A549 (cell line): Measurements from ENCODE around the gene CPAMD8. TPM values are rescaled to one million over a fixed set of nuclear protein-coding genes. Genes with fewer than 3 reads are reported as not detected.
A peak's percentile ranks its signal among the peaks of the same experiment; 100 is the strongest.

Experiments used
- ATAC-seq, 2 experiments: fragments of 200-7000 bp in 1 of 2; fragments of >200 bp in 1 of 2; cut with Nextera tagmentation in 1 of 2; cut with Tn5 transposase in 1 of 2; 3 replicates each; pipeline versions ENCODE4 v1.8.0 to v1.9.1; 2018 to 2020; ENCODE audit warnings: mild to moderate bottlenecking in 1 of 2, moderate library complexity in 1 of 2
- CTCF ChIA-PET: fragments of 300-600 bp; sonication (Branson Sonifier 250); formaldehyde crosslinking; extraction: SDS; loops from one replicate; lab custom pipeline; 2021; ENCODE audit warnings: antibody characterized with exemption, inconsistent platforms; lab: Yijun Ruan, JAX
- POLR2A ChIA-PET: fragments of 350-600 bp; formaldehyde crosslinking; extraction: SDS; loops from one replicate; lab custom pipeline; 2021; ENCODE audit warnings: antibody characterized with exemption, inconsistent platforms; lab: Yijun Ruan, JAX
- DNase-seq, 2 experiments: peaks; one replicate each; pipeline versions ENCODE4 v3.0.0 to v3.0.0-alpha.2; 2011 to 2016; ENCODE audit warnings: low read depth in 1 of 2, low spot score in 1 of 2
- FAIRE-seq: peaks from 2 replicates; lab custom pipeline; 2011; peaks lifted over from hg19 to GRCh38; lab: Jason Lieb, UNC
- H3K27ac ChIP-seq, 2 experiments: fragments of >200 bp; sonication (Bioruptor Twin); formaldehyde crosslinking; 3 replicates each; pipeline ENCODE4 v1.5.1; 2016 to 2017
- H3K4me1 ChIP-seq: fragments of >200 bp; sonication (Bioruptor Twin); formaldehyde crosslinking; 3 replicates; pipeline ENCODE4 v1.6.1; 2016
- H3K4me2 ChIP-seq: fragments of >200 bp; sonication (Bioruptor Twin); formaldehyde crosslinking; 3 replicates; pipeline ENCODE4 v1.6.1; 2016
- H3K4me3 ChIP-seq: fragments of >200 bp; sonication (Bioruptor Twin); formaldehyde crosslinking; 3 replicates; pipeline ENCODE4 v1.5.1; 2016
- H3K9me3 ChIP-seq: fragments of >200 bp; sonication (Bioruptor Twin); formaldehyde crosslinking; 3 replicates; pipeline ENCODE4 v1.6.1; 2016
- BHLHE40 ChIP-seq: IDR thresholded peaks from 2 replicates; pipeline ENCODE4 v1.6.1; 2012; ENCODE audit warnings: low read depth, low read length, inconsistent platforms
- CEBPB ChIP-seq, 2 experiments: fragments of >200 bp in 1 of 2; sonication (Bioruptor Twin) in 1 of 2; formaldehyde crosslinking in 1 of 2; IDR thresholded peaks; 2 replicates each; pipeline ENCODE4 v1.6.1; 2012 to 2016
- EHMT2 ChIP-seq: fragments of 200-600 bp; sonication (generic); IDR thresholded peaks from 2 replicates; pipeline ENCODE4 v1.6.1; 2016; ENCODE audit warnings: antibody characterized with exemption, low read depth, mild to moderate bottlenecking, moderate library complexity
- ESRRA ChIP-seq: fragments of 150-350 bp; IDR thresholded peaks from 2 replicates; pipeline ENCODE4 v1.6.1; 2014; ENCODE audit warnings: mild to moderate bottlenecking, low read length, borderline replicate concordance
- HDAC2 ChIP-seq: fragments of 200-600 bp; sonication (generic); IDR thresholded peaks from 2 replicates; pipeline ENCODE4 v1.6.1; 2016
- HOXA7 ChIP-seq: fragments of 250-450 bp; sonication (Bioruptor Pico); IDR thresholded peaks from 2 replicates; pipeline ENCODE4 v1.5.0; 2020; ENCODE audit warnings: mild to moderate bottlenecking, moderate library complexity
- KDM5A ChIP-seq: fragments of 200-600 bp; sonication (generic); IDR thresholded peaks from 2 replicates; pipeline ENCODE4 v1.6.1; 2016; ENCODE audit warnings: antibody characterized with exemption, mild to moderate bottlenecking
- MAFK ChIP-seq: fragments of 450-650 bp; IDR thresholded peaks from 2 replicates; pipeline ENCODE4 v1.6.1; 2014; ENCODE audit not compliant: partially characterized antibody
- MAX ChIP-seq: IDR thresholded peaks from 2 replicates; pipeline ENCODE4 v1.6.1; 2012
- MAZ ChIP-seq: fragments of 150-350 bp; IDR thresholded peaks from 2 replicates; pipeline ENCODE4 v1.6.1; 2014; ENCODE audit warnings: antibody characterized with exemption, low read depth, low read length, borderline replicate concordance
- NR3C1 ChIP-seq: fragments of >200 bp; sonication (Bioruptor Twin); formaldehyde crosslinking; IDR thresholded peaks from 3 replicates; pipeline ENCODE4 v1.6.1; 2017
- PBX3 ChIP-seq: IDR thresholded peaks from 2 replicates; pipeline ENCODE4 v1.6.1; 2012
- RAD21 ChIP-seq, 2 experiments: fragments of >200 bp in 1 of 2; sonication (Bioruptor Twin) in 1 of 2; formaldehyde crosslinking in 1 of 2; IDR thresholded peaks in 1 of 2; conservative IDR thresholded peaks in 1 of 2; 2 replicates in 1 of 2; 3 replicates in 1 of 2; pipeline ENCODE4 v1.6.1; 2012 to 2018; ENCODE audit warnings: inconsistent platforms in 1 of 2
- RCOR1 ChIP-seq: fragments of 150-350 bp; IDR thresholded peaks from 2 replicates; pipeline ENCODE4 v1.6.1; 2014; ENCODE audit warnings: antibody characterized with exemption, low read length, low read depth
- REST ChIP-seq: fragments of 200-600 bp; sonication (generic); IDR thresholded peaks from 2 replicates; pipeline ENCODE4 v1.6.1; 2016; ENCODE audit warnings: antibody characterized with exemption, mild to moderate bottlenecking, moderate library complexity
- SREBF2 ChIP-seq: fragments of 450-650 bp; IDR thresholded peaks from 2 replicates; pipeline ENCODE4 v1.6.1; 2014; ENCODE audit warnings: mild to moderate bottlenecking, moderate library complexity
- TP53 ChIP-seq: fragments of 250-450 bp; sonication (Bioruptor Pico); IDR thresholded peaks from 2 replicates; pipeline ENCODE4 v1.5.0; 2021; ENCODE audit warnings: mild to moderate bottlenecking, moderate library complexity
- ZNF302 ChIP-seq: fragments of 250-450 bp; sonication (Bioruptor Pico); IDR thresholded peaks from 2 replicates; pipeline ENCODE4 v1.9.0; 2021; ENCODE audit warnings: inconsistent platforms, mild to moderate bottlenecking, moderate library complexity
- WGBS: methylation state at CpG from one replicate; pipeline ENCODE4 v1.1.6; 2017; ENCODE audit errors: missing lambda C conversion rate; 5-methylcytosine and 5-hydroxymethylcytosine counted together
- polyA plus RNA-seq, 4 experiments: library from polyadenylated mRNA; depleted of rRNA in 3 of 4; stranded (reverse); fragments of >200 nt; fragmentation: RNase III in 1 of 4; extraction: RNeasy Plus Mini Kit Qiagen cat#74134 plus additional on column Dnase treatment in 1 of 4; gene quantifications; 2 replicates in 3 of 4; 3 replicates in 1 of 4; pipeline ENCODE4 v1.2.3, GENCODE V29; 2011 to 2017

Gene CPAMD8
- polyA plus RNA-seq, 2 of the 4 experiments (the other 2 are of a cell fraction), result 0.03 TPM; not detected in 1

- TF ChIP-seq MAZ, result no peak
- TF ChIP-seq HDAC2, result no peak
Observed at GRCh38 chr19:16883522-16883921, 143.1 kb downstream of the CPAMD8 start (continued).

- no peaks in the 10 kb centered on the region for H3K4me1 ChIP-seq
- FAIRE-seq, result no peak
- ChIA-PET POLR2A (no interaction called here), CTCF (no interaction called here)
- no peak for ATAC-seq
- 79% methylated on average over 3 of the region's 3 CpGs for WGBS
- DNase-seq, result peak in 1 of 2 experiments; percentile 53
- no peak overlapping the region for H3K4me3 ChIP-seq
- H3K9me3 ChIP-seq, result peaks cover 28% of the 10 kb centered on the region
- H3K4me2 ChIP-seq, result no peak overlapping the region
- TF ChIP-seq NR3C1 (no peak), REST (no peak), SREBF2 (no peak), KDM5A (no peak), PBX3 (no peak), CEBPB (IDR thresholded peaks at IDR 0.05) (no peak), RCOR1 (no peak), HOXA7 (no peak), TP53 (no peak), EHMT2 (no peak), ZNF302 (no peak), MAX (no peak)
- TF ChIP-seq, all 56 proteins: peak for 0
- no peak overlapping the region for H3K27ac ChIP-seq
Observed at GRCh38 chr19:16882146-16882545, 144.5 kb downstream of the CPAMD8 start.

GRCh38 chr19:16880884-16881554 is 145.6 kb downstream of the CPAMD8 start:
- WGBS, result 84% methylated on average over 5 of the region's 8 CpGs
- no peak for FAIRE-seq
- CTCF ChIA-PET, result no interaction called here

More at GRCh38 chr19:16880884-16881554, 145.6 kb downstream of the CPAMD8 start:
- Histone ChIP-seq H3K9me3 (peaks cover 28% of the 10 kb centered on the region), H3K4me1 (no peaks in the 10 kb centered on the region), H3K4me3 (no peak overlapping the region), H3K27ac (no peak overlapping the region), H3K4me2 (no peak overlapping the region)
- no peak for ATAC-seq
- TF ChIP-seq RAD21 (conservative IDR thresholded peaks at IDR 0.05 in 1 of 2, IDR thresholded peaks at IDR 0.05 in 1 of 2) (no peak), BHLHE40 (no peak), MAFK (no peak), ESRRA (no peak), CEBPB (IDR thresholded peaks at IDR 0.05) (no peak), REST (no peak)
- POLR2A ChIA-PET, result no interaction called here
- DNase-seq, result no peak
